ENCODE results near the gene ACIN1. TPM values are rescaled to one million over a fixed set of nuclear protein-coding genes. Genes with fewer than 3 reads are reported as not detected.

Gene ACIN1
- total RNA-seq, 1 donor from 2014 or later = 64.6 TPM

DNA sequence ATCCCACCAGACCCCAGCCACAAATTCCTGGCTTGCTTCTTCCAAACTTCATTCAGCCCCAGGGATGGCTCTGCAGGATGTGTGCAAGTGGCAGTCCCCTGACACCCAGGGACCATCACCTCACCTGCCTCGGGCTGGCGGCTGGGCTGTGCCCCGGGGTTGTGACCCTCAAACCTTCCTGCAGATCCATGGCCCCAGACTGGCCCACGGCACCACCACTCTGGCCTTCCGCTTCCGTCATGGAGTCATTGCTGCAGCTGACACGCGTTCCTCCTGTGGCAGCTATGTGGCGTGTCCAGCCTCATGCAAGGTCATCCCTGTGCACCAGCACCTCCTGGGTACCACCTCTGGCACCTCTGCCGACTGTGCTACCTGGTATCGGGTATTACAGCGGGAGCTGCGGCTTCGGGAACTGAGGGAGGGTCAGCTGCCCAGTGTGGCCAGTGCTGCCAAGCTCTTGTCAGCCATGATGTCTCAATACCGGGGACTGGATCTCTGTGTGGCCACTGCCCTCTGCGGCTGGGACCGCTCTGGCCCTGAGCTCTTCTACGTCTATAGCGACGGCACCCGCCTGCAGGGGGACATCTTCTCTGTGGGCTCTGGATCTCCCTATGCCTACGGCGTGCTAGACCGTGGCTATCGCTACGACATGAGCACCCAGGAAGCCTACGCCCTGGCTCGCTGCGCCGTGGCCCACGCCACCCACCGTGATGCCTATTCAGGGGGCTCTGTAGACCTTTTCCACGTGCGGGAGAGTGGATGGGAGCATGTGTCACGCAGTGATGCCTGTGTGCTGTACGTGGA is 52.6 kb downstream of the ACIN1 start, which contains the start of gene PSMB11:
Gene PSMB11, plus strand, starts transcription at position 51 of the 804 bp plus-strand sequence. Its CDS starts 14 bp downstream, at position 65.
- Histone ChIP-seq H3K36me3 (no peaks in the 10 kb centered on the region), H3K27me3 (ENCODE audit: low read depth) (no peaks in the 10 kb centered on the region), H3K4me3 (no peak within 1 kb of the TSS), H3K4me1 (peaks cover 33% of the 10 kb centered on the region), H3K27ac (replicated peaks) (no peak within 1 kb of the TSS), H3K9me3 (replicated peaks) (no peaks in the 10 kb centered on the region)
- TF ChIP-seq, protein P1, sequence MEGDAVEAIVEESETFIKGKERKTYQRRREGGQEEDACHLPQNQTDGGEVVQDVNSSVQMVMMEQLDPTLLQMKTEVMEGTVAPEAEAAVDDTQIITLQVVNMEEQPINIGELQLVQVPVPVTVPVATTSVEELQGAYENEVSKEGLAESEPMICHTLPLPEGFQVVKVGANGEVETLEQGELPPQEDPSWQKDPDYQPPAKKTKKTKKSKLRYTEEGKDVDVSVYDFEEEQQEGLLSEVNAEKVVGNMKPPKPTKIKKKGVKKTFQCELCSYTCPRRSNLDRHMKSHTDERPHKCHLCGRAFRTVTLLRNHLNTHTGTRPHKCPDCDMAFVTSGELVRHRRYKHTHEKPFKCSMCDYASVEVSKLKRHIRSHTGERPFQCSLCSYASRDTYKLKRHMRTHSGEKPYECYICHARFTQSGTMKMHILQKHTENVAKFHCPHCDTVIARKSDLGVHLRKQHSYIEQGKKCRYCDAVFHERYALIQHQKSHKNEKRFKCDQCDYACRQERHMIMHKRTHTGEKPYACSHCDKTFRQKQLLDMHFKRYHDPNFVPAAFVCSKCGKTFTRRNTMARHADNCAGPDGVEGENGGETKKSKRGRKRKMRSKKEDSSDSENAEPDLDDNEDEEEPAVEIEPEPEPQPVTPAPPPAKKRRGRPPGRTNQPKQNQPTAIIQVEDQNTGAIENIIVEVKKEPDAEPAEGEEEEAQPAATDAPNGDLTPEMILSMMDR (IDR thresholded peaks at IDR 0.05; ENCODE audit: borderline replicate concordance) = no peak
- DNase-seq = no peak
- intact Hi-C loops (cut with micrococcal nuclease) = no loop called here

DNA sequence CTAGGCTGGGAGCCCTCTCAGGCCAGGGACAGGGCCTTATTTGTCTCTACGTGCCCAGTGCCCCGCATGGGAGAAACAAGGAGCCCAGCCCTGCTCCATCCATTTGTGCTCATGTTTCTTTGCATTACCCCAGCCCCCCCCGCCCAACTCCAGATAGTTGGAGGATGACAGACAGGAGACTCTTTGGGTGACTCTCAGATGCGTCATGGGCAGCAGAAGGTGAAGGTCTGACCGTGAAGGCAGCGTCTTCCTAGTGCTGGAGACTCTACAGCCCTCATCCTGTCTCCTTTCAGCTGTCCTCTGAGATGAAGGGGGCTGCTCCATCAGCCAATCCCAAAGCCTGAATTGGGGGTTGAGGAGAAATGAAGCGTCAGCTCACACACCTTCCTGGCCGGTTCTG is 53.2 kb downstream of the ACIN1 start:
- Histone ChIP-seq H3K27me3 (ENCODE audit: low read depth) (no peaks in the 10 kb centered on the region), H3K36me3 (no peaks in the 10 kb centered on the region), H3K4me1 (peaks cover 27% of the 10 kb centered on the region), H3K4me3 (no peak overlapping the region), H3K27ac (replicated peaks) (no peak overlapping the region), H3K9me3 (replicated peaks) (no peaks in the 10 kb centered on the region)
- TF ChIP-seq, protein P1 (IDR thresholded peaks at IDR 0.05; ENCODE audit: borderline replicate concordance) = no peak
- intact Hi-C loops (cut with micrococcal nuclease) = no loop called here
- no peak for DNase-seq

DNA sequence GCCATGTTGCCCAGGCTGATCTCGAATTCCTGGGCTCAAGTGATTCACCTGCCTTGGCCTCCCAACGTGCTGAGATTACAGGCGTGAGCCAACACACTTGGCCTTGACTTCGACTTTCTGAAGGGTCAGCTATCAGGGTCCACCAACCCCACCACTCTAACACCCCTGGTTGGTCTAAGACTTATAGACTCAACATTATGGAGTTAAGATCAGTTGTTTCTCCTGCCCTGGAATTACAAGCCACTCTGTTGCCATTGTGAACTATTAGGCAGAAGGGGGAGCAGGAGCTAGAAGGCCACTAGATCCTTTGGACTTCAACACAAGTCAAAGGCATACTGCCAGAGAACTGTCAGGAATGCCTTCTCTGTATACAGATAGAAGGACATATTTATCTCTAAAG is 54.8 kb downstream of the ACIN1 start:
- no peaks in the 10 kb centered on the region for H3K27me3 ChIP-seq (ENCODE audit: low read depth)
- no peak for DNase-seq
- H3K9me3 ChIP-seq (replicated peaks) = no peaks in the 10 kb centered on the region
- no peak overlapping the region for H3K4me3 ChIP-seq
- TF ChIP-seq, protein P1 (IDR thresholded peaks at IDR 0.05; ENCODE audit: borderline replicate concordance) = no peak
- intact Hi-C loops (cut with micrococcal nuclease) = no loop called here
- H3K36me3 ChIP-seq = no peaks in the 10 kb centered on the region
- H3K4me1 ChIP-seq = peaks cover 17% of the 10 kb centered on the region
- no peak overlapping the region for H3K27ac ChIP-seq (replicated peaks)

DNA sequence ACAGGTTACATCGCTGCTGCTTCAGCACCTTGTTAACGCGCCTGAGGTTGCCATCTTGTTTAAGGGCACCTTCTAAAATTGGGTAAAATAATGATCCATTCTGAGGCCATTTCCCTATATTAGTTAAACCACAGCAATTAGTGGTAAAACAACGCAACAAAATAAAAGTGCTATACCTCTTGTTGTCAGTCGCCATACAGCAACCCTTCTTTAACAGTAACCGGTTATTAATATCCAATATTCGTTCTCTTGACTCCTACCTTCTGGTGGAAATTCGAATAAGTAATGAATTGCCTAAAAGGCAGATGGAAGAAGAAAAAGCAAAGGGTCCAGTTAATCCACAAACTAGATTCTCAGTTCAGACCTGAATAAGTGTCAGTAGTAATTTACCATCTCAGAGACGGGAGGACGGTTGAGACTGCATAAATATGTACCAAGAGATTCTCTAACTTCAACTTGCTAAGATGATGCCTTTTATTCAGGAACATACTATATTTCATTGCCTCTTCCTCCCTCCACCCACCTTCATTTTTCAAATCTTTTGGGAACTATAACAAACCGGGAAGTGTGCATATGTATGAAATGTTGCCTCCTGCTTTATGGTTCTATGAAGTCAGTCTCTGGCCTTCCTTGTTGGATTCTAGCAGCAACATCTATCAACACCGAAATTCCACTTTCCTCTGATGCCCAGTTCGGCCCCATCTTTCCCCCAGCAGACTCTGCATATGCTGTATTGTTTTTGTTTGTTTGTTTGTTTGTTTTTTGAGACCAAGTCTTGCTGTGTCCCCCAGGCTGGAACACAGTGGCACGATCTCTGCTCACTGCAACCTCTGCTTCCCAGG is 59.4 kb downstream of the ACIN1 start:
- intact Hi-C loops (cut with micrococcal nuclease) = no loop called here
- no peaks in the 10 kb centered on the region for H3K9me3 ChIP-seq (replicated peaks)
- H3K4me3 ChIP-seq = peak overlapping the region; percentile 89
- peaks cover 30% of the 10 kb centered on the region for H3K4me1 ChIP-seq
- H3K36me3 ChIP-seq = peaks cover 30% of the 10 kb centered on the region
- H3K27ac ChIP-seq (replicated peaks) = peak overlapping the region; percentile 96
- no peak for DNase-seq
- TF ChIP-seq, protein P1 (IDR thresholded peaks at IDR 0.05; ENCODE audit: borderline replicate concordance) = no peak
- H3K27me3 ChIP-seq (ENCODE audit: low read depth) = no peaks in the 10 kb centered on the region

DNA sequence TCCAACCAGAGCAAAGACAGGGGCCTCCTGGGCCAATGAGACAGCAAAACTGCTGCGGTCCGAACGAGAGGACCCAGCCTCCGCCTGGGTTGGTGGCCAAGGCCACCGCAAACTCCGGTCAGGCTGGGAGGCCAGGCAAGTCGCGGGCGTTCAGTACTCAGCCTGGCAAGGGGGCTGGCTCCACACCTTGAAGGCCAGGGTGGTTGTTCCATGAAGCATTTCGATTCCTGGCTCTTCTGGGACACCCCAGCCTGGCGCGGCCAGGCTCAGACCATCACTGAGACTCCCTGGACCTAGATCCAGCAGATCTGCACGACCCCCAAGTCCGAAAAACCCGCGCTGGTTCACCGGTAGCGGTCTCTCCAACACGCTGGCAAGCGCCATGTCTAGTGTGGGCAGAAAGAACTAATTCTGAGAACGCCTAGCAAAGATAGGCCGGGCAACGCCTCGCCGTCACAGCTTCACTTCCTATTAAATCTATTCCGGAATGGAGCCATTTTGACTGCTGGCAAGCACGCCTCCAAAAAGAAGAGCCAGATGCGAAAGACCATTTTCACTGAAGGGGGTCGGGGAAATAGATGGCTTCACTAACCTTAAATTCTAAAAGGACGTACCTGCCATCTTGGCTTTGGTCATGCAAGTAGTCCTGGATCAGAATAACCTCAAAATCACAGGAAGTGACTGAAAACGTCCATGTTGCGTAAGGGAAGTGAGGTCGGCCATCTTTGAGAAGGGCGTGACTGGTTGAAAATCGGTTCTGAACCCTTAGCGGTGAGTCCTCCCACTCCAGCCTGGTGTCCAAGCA is 60.2 kb downstream of the ACIN1 start, which contains the start of gene PSMB5:
Gene PSMB5, minus strand, starts transcription at position 403 of the 805 bp plus-strand sequence. Its CDS starts 19 bp downstream, at position 384.
- Histone ChIP-seq H3K4me3 (peak within 1 kb of the TSS; percentile 89), H3K27ac (replicated peaks) (peak within 1 kb of the TSS; percentile 96), H3K27me3 (ENCODE audit: low read depth) (no peaks in the 10 kb centered on the region), H3K4me1 (peaks cover 30% of the 10 kb centered on the region), H3K9me3 (replicated peaks) (no peaks in the 10 kb centered on the region), H3K36me3 (peaks cover 33% of the 10 kb centered on the region)
- intact Hi-C loops (cut with micrococcal nuclease) = no loop called here
- peak; percentile 89 for DNase-seq
- TF ChIP-seq, protein P1 (IDR thresholded peaks at IDR 0.05; ENCODE audit: borderline replicate concordance) = peak; percentile 42
